Measurements from ENCODE around the gene HTR3A.

- TF ChIP-seq SIN3A (IDR thresholded peaks at IDR 0.05; ENCODE audit: borderline replicate concordance, insufficient read depth, low read depth, low read length), result no peak
- no peak for TF ChIP-seq CTCF (IDR thresholded peaks at IDR 0.05)
- no peak for TF ChIP-seq REST (IDR thresholded peaks at IDR 0.05; ENCODE audit: insufficient read depth in 1 of 2, low read depth in 2 of 2, low read length in 1 of 2)
- TF ChIP-seq POLR2AphosphoS5 (IDR thresholded peaks at IDR 0.05; ENCODE audit: low read depth, low read length), result no peak
Observed at GRCh38 chr11:113949891-113950290, 25.0 kb upstream of the HTR3A start.

Data from Panc1 (cell line).